Gastroesophageal sphincter (tissue), 4 donors: ENCODE results near the gene TRIM69. TPM values are rescaled to one million over a fixed set of nuclear protein-coding genes. Genes with fewer than 3 reads are reported as not detected.
"Not testable (repeated sequence)": the region's sequence is repeated elsewhere in the genome, so short reads cannot be mapped to it uniquely, and the experiment has no call there.

Source experiments
- ATAC-seq: fragments of 150-250 bp; one replicate; pipeline ENCODE4 v1.9.1; 2016; ENCODE audit warnings: mild to moderate bottlenecking, moderate library complexity
- H3K27ac ChIP-seq, 4 donors: fragments of 200-600 bp; sonication (generic) in 3 of 4; 1 replicate in 3 of 4; 2 replicates in 1 of 4; pipeline ENCODE4 v1.5.1; 2016 to 2019
- H3K27me3 ChIP-seq: fragments of 200-600 bp; sonication (generic); one replicate; pipeline ENCODE4 v1.5.1; 2019
- H3K36me3 ChIP-seq, 2 donors: fragments of 200-600 bp; sonication (generic); one replicate each; pipeline ENCODE4 v1.5.1; 2019; ENCODE audit warnings: control low read depth in 1 of 2
- H3K4me1 ChIP-seq, 3 donors: fragments of 200-600 bp; sonication (generic); 1 replicate in 2 of 3; 2 replicates in 1 of 3; pipeline ENCODE4 v1.5.1; 2016 to 2019; ENCODE audit warnings: control low read depth in 2 of 3
- H3K4me3 ChIP-seq, 2 donors: fragments of 200-600 bp; sonication (generic); one replicate each; pipeline ENCODE4 v1.5.1; 2019; ENCODE audit warnings: mild to moderate bottlenecking in 1 of 2, moderate library complexity in 1 of 2
- H3K9me3 ChIP-seq, 3 donors: fragments of 200-600 bp; sonication (generic); one replicate each; pipeline ENCODE4 v1.5.1; 2017 to 2019; ENCODE audit warnings: control low read depth in 2 of 3
- EP300 ChIP-seq: sonication (generic); formaldehyde crosslinking; IDR thresholded peaks from one replicate; pipeline ENCODE4 v1.6.1; 2017; ENCODE audit warnings: antibody characterized with exemption, mild to moderate bottlenecking
- POLR2A ChIP-seq, 2 donors: fragments of 450-650 bp; IDR thresholded peaks; one replicate each; pipeline ENCODE4 v1.6.1; 2017; ENCODE audit warnings: antibody characterized with exemption in 2 of 2, mild to moderate bottlenecking in 2 of 2, moderate library complexity in 1 of 2
- POLR2AphosphoS5 ChIP-seq: sonication (generic); formaldehyde crosslinking; IDR thresholded peaks from one replicate; pipeline ENCODE4 v1.6.1; 2017; ENCODE audit warnings: antibody characterized with exemption
- WGBS, 2 donors: methylation state at CpG; one replicate each; pipeline ENCODE4 v1.1.5; 2018; ENCODE audit warnings: low coverage in 1 of 2; 5-methylcytosine and 5-hydroxymethylcytosine counted together
- total RNA-seq, 4 donors: library from RNA; depleted of rRNA; stranded (reverse); fragments of >200 nt; gene quantifications; one replicate each; pipeline ENCODE4 v1.1.0, GENCODE V29; 2016
- TF ChIP-seq, protein P1 (sequence below), 4 experiments: fragments of 200-600 bp in 2 of 4; fragments of 450-650 bp in 2 of 4; sonication (generic) in 1 of 4; IDR thresholded peaks; one replicate each; pipeline ENCODE4 v1.5.1; 2017 to 2019; ENCODE audit warnings: antibody characterized with exemption in 4 of 4, mild to moderate bottlenecking in 2 of 4, moderate library complexity in 2 of 4

Gene TRIM69
- 10 to 100 TPM; 22.9 to 31.1 (median 24.3) TPM for total RNA-seq

GRCh38 chr15:44736181-44736765 lies at the start of gene TRIM69:
TRIM69 (plus strand) TSS chr15:44736528; CDS start chr15:44736705, 177 bp downstream.
- Histone ChIP-seq H3K27me3 (no peaks in the 10 kb centered on the region), H3K27ac (peak within 1 kb of the TSS in 3 of 4 donors; percentile 19 to 58 (median 55)), H3K9me3 (no peaks in the 10 kb centered on the region), H3K36me3 (peaks cover 0 to 12% of the 10 kb centered on the region in 2 donors), H3K4me1 (peaks cover 0 to 23% (median 3%) of the 10 kb centered on the region in 3 donors), H3K4me3 (no peak within 1 kb of the TSS)
- TF ChIP-seq POLR2A (IDR thresholded peaks at IDR 0.05), result no peak
- TF ChIP-seq EP300, result no peak
- no peak for TF ChIP-seq POLR2AphosphoS5
- TF ChIP-seq, protein P1, sequence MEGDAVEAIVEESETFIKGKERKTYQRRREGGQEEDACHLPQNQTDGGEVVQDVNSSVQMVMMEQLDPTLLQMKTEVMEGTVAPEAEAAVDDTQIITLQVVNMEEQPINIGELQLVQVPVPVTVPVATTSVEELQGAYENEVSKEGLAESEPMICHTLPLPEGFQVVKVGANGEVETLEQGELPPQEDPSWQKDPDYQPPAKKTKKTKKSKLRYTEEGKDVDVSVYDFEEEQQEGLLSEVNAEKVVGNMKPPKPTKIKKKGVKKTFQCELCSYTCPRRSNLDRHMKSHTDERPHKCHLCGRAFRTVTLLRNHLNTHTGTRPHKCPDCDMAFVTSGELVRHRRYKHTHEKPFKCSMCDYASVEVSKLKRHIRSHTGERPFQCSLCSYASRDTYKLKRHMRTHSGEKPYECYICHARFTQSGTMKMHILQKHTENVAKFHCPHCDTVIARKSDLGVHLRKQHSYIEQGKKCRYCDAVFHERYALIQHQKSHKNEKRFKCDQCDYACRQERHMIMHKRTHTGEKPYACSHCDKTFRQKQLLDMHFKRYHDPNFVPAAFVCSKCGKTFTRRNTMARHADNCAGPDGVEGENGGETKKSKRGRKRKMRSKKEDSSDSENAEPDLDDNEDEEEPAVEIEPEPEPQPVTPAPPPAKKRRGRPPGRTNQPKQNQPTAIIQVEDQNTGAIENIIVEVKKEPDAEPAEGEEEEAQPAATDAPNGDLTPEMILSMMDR (IDR thresholded peaks at IDR 0.05), result no peak
- WGBS, 2 donors, result 73 to 86% methylated on average over 2 to 3 of the region's 3 CpGs
- no peak for ATAC-seq

DNA sequence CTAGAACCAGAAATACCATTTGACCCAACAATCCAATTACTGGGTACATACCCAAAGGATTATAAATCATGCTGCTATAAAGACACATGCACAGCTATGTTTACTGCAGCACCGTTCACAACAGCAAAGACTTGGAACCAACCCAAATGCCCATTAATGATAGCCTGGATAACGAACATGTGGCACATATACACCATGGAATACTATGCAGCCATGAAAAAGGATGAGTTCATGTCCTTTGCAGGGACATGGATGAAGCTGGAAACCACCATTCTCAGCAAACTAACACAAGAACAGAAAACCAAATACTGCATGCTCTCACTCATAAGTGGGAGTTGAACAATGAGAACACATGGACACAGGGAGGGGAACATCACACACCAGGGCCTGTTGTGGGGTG lies 47.0 kb upstream of the TRIM69 start:
- not testable (repeated sequence) for H3K9me3 ChIP-seq, H3K27ac ChIP-seq, H3K36me3 ChIP-seq, H3K4me1 ChIP-seq, ATAC-seq, H3K27me3 ChIP-seq, H3K4me3 ChIP-seq
- WGBS, 2 donors, result 69 to 93% methylated on average over 2 of the region's 2 CpGs

DNA sequence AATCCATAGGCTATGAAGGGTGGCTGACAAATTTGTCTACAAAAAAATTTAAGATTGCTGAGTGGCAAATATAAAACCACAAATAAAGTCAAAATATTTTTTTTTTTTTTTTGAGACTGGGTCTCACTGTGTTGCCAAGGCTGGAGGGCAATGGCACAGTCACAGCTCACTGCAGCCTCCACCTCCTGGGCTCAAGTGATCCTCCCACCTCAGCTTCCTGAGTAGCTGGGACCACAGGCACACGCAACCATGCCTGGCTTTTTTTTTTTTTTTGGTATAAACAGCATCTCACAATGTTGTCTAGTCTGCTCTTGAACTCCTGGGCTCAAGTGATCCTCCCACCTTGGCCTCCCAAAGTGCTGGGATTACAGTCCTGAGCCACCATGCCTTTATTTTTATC lies 46.1 kb upstream of the TRIM69 start:
- not testable (repeated sequence) for H3K4me3 ChIP-seq, H3K27ac ChIP-seq, H3K9me3 ChIP-seq, H3K27me3 ChIP-seq, ATAC-seq, H3K36me3 ChIP-seq, H3K4me1 ChIP-seq
- WGBS, 2 donors, result 0 to 38% methylated on average over 1 of the region's 1 CpG

GRCh38 chr15:44692659-44693058 lies 43.7 kb upstream of the TRIM69 start:
- ATAC-seq, result no peak

GRCh38 chr15:44694416-44694815 lies 41.9 kb upstream of the TRIM69 start:
- H3K4me3 ChIP-seq, result no peak overlapping the region
- H3K27ac ChIP-seq, result no peak overlapping the region
- H3K4me1 ChIP-seq, result no peaks in the 10 kb centered on the region
- H3K27me3 ChIP-seq, result no peaks in the 10 kb centered on the region
- H3K36me3 ChIP-seq, result no peaks in the 10 kb centered on the region
- TF ChIP-seq, protein P1 (IDR thresholded peaks at IDR 0.05), result no peak
- TF ChIP-seq EP300 (no peak), POLR2AphosphoS5 (no peak), POLR2A (IDR thresholded peaks at IDR 0.05) (no peak)
- H3K9me3 ChIP-seq, result peaks cover 0 to 3% (median 0%) of the 10 kb centered on the region in 3 donors
- 80 to 84% methylated on average over 4 of the region's 4 CpGs for WGBS, 2 donors
- ATAC-seq, result no peak

More at GRCh38 chr15:44692659-44693058, 43.7 kb upstream of the TRIM69 start:
- no peaks in the 10 kb centered on the region for H3K4me1 ChIP-seq
- no peak overlapping the region for H3K4me3 ChIP-seq
- H3K27me3 ChIP-seq, result no peaks in the 10 kb centered on the region
- H3K27ac ChIP-seq, result no peak overlapping the region
- TF ChIP-seq POLR2AphosphoS5 (no peak), POLR2A (IDR thresholded peaks at IDR 0.05) (no peak), EP300 (no peak)
- TF ChIP-seq, protein P1 (IDR thresholded peaks at IDR 0.05), result no peak
- H3K9me3 ChIP-seq, result no peaks in the 10 kb centered on the region
- no CpG with 5 or more reads among the region's 1 CpG for WGBS, 2 donors
- H3K36me3 ChIP-seq, result no peaks in the 10 kb centered on the region

GRCh38 chr15:44695294-44695693 lies 41.0 kb upstream of the TRIM69 start:
- Histone ChIP-seq H3K27ac (no peak overlapping the region), H3K27me3 (peaks cover 2% of the 10 kb centered on the region), H3K4me1 (no peaks in the 10 kb centered on the region), H3K9me3 (peaks cover 0 to 12% (median 0%) of the 10 kb centered on the region in 3 donors), H3K4me3 (no peak overlapping the region), H3K36me3 (no peaks in the 10 kb centered on the region)
- ATAC-seq, result no peak
- 35 to 43% methylated on average over 2 to 3 of the region's 3 CpGs for WGBS, 2 donors
- TF ChIP-seq POLR2A (IDR thresholded peaks at IDR 0.05) (no peak), POLR2AphosphoS5 (no peak), EP300 (no peak)
- TF ChIP-seq, protein P1 (IDR thresholded peaks at IDR 0.05), result no peak
